ENCODE data around the gene G2E3. TPM values are rescaled to one million over a fixed set of nuclear protein-coding genes. Genes with fewer than 3 reads are reported as not detected.

Gene G2E3
- total and polyA plus RNA-seq, 2 donors (not counting 1 experiment from before 2014, with no cell fraction given): 13.0 to 14.7 TPM

- Histone ChIP-seq H3K79me2 (ENCODE audit: control insufficient read depth, insufficient read depth, low read length) (peaks cover 76% of the 10 kb centered on the region), H3K4me3 (replicated peaks in 1 of 4; ENCODE audit: control extremely low read depth in 1 of 4, insufficient read depth in 1 of 4, low read depth in 3 of 4, low read length in 4 of 4) (no peak overlapping the region), H3K36me3 (ENCODE audit: control insufficient read depth, insufficient read depth, low read length) (no peaks in the 10 kb centered on the region), H3K27ac (ENCODE audit: insufficient read depth, low read length) (no peak overlapping the region), H2AFZ (ENCODE audit: low read length) (no peak overlapping the region), H3K4me2 (ENCODE audit: extremely low read depth, insufficient read depth, low read length) (no peak overlapping the region), H3K9ac (ENCODE audit: insufficient read depth, low read length) (no peak overlapping the region), H3K9me3 (ENCODE audit: control insufficient read depth, insufficient read depth, low read depth, low read length) (no peaks in the 10 kb centered on the region), H3K4me1 (ENCODE audit: control insufficient read depth, extremely low read depth, insufficient read depth, low read length) (no peaks in the 10 kb centered on the region), H3K27me3 (ENCODE audit: control insufficient read depth, insufficient read depth, low read length) (no peaks in the 10 kb centered on the region), H4K20me1 (ENCODE audit: control insufficient read depth, extremely low read depth, insufficient read depth, low read length) (no peaks in the 10 kb centered on the region)
- peak in 1 of 2 donors; percentile 34 for DNase-seq (ENCODE audit: low read depth in 2 of 2)
- TF ChIP-seq CTCF (conservative IDR thresholded peaks at IDR 0.05 in 1 of 2, IDR thresholded peaks at IDR 0.05 in 1 of 2; ENCODE audit: low read depth in 1 of 2, low read length in 2 of 2): no peak
- TF ChIP-seq EZH2 (IDR thresholded peaks at IDR 0.05; ENCODE audit: low read length, missing control alignments): no peak
Observed at GRCh38 chr14:30584058-30584630, 25.2 kb downstream of the G2E3 start.

- no peak overlapping the region for H3K9ac ChIP-seq (ENCODE audit: insufficient read depth, low read length)
- no peaks in the 10 kb centered on the region for H3K9me3 ChIP-seq (ENCODE audit: control insufficient read depth, insufficient read depth, low read depth, low read length)
- H3K27ac ChIP-seq (ENCODE audit: insufficient read depth, low read length): no peak overlapping the region
- no peak overlapping the region for H2AFZ ChIP-seq (ENCODE audit: low read length)
- TF ChIP-seq EZH2 (IDR thresholded peaks at IDR 0.05; ENCODE audit: low read length, missing control alignments) (no peak), CTCF (conservative IDR thresholded peaks at IDR 0.05 in 1 of 2, IDR thresholded peaks at IDR 0.05 in 1 of 2; ENCODE audit: low read depth in 1 of 2, low read length in 2 of 2) (no peak)
- H3K36me3 ChIP-seq (ENCODE audit: control insufficient read depth, insufficient read depth, low read length): no peaks in the 10 kb centered on the region
- no peaks in the 10 kb centered on the region for H3K4me1 ChIP-seq (ENCODE audit: control insufficient read depth, extremely low read depth, insufficient read depth, low read length)
- H3K27me3 ChIP-seq (ENCODE audit: control insufficient read depth, insufficient read depth, low read length): no peaks in the 10 kb centered on the region
- H3K79me2 ChIP-seq (ENCODE audit: control insufficient read depth, insufficient read depth, low read length): peaks cover 67% of the 10 kb centered on the region
- no peak for DNase-seq (ENCODE audit: low read depth in 2 of 2)
- H3K4me2 ChIP-seq (ENCODE audit: extremely low read depth, insufficient read depth, low read length): no peak overlapping the region
- no peak overlapping the region for H3K4me3 ChIP-seq (replicated peaks in 1 of 4; ENCODE audit: control extremely low read depth in 1 of 4, insufficient read depth in 1 of 4, low read depth in 3 of 4, low read length in 4 of 4)
- H4K20me1 ChIP-seq (ENCODE audit: control insufficient read depth, extremely low read depth, insufficient read depth, low read length): no peaks in the 10 kb centered on the region
Observed at GRCh38 chr14:30585204-30585603, 26.2 kb downstream of the G2E3 start.

GRCh38 chr14:30587141-30587540 is 28.2 kb downstream of the G2E3 start:
- H3K79me2 ChIP-seq (ENCODE audit: control insufficient read depth, insufficient read depth, low read length): peaks cover 55% of the 10 kb centered on the region
- TF ChIP-seq EZH2 (IDR thresholded peaks at IDR 0.05; ENCODE audit: low read length, missing control alignments) (no peak), CTCF (conservative IDR thresholded peaks at IDR 0.05 in 1 of 2, IDR thresholded peaks at IDR 0.05 in 1 of 2; ENCODE audit: low read depth in 1 of 2, low read length in 2 of 2) (no peak)

More at GRCh38 chr14:30587141-30587540, 28.2 kb downstream of the G2E3 start:
- no peak overlapping the region for H3K9ac ChIP-seq (ENCODE audit: insufficient read depth, low read length)
- H3K27me3 ChIP-seq (ENCODE audit: control insufficient read depth, insufficient read depth, low read length): no peaks in the 10 kb centered on the region
- H3K4me1 ChIP-seq (ENCODE audit: control insufficient read depth, extremely low read depth, insufficient read depth, low read length): no peaks in the 10 kb centered on the region
- no peak for DNase-seq (ENCODE audit: low read depth in 2 of 2)
- no peak overlapping the region for H3K27ac ChIP-seq (ENCODE audit: insufficient read depth, low read length)
- no peak overlapping the region for H3K4me2 ChIP-seq (ENCODE audit: extremely low read depth, insufficient read depth, low read length)
- no peaks in the 10 kb centered on the region for H3K9me3 ChIP-seq (ENCODE audit: control insufficient read depth, insufficient read depth, low read depth, low read length)
- peaks cover 4% of the 10 kb centered on the region for H3K36me3 ChIP-seq (ENCODE audit: control insufficient read depth, insufficient read depth, low read length)
- no peaks in the 10 kb centered on the region for H4K20me1 ChIP-seq (ENCODE audit: control insufficient read depth, extremely low read depth, insufficient read depth, low read length)
- no peak overlapping the region for H2AFZ ChIP-seq (ENCODE audit: low read length)
- no peak overlapping the region for H3K4me3 ChIP-seq (replicated peaks in 1 of 4; ENCODE audit: control extremely low read depth in 1 of 4, insufficient read depth in 1 of 4, low read depth in 3 of 4, low read length in 4 of 4)

Data from fibroblast of lung (primary cell).